Gastrocnemius medialis (tissue), 4 donors: ENCODE measurements around the gene ELOVL2. TPM values are rescaled to one million over a fixed set of nuclear protein-coding genes. Genes with fewer than 3 reads are reported as not detected.

Experiments used
- ATAC-seq, 2 donors: fragments of 150-250 bp; one replicate each; pipeline ENCODE4 v1.9.1; 2016
- DNase-seq, 2 donors: peaks; one replicate each; pipeline ENCODE4 v3.0.0-alpha.2; 2019
- H3K27ac ChIP-seq, 4 donors: fragments of 200-600 bp; sonication (generic); 1 replicate in 1 of 4; 2 replicates in 3 of 4; pipeline ENCODE4 v1.5.1; 2016 to 2018; ENCODE audit warnings: mild to moderate bottlenecking in 2 of 4, moderate library complexity in 1 of 4
- H3K27me3 ChIP-seq, 3 donors: fragments of 200-600 bp; sonication (generic) in 2 of 3; 1 replicate in 1 of 3; 2 replicates in 2 of 3; pipeline versions ENCODE4 v1.5.1 to v1.6.0; 2016 to 2019; ENCODE audit warnings: mild to moderate bottlenecking in 1 of 3, moderate library complexity in 1 of 3
- H3K36me3 ChIP-seq, 2 donors: fragments of 200-600 bp; sonication (generic) in 1 of 2; one replicate each; pipeline ENCODE4 v1.5.1; 2017 to 2018
- H3K4me1 ChIP-seq, 2 donors: fragments of 200-600 bp; sonication (generic) in 1 of 2; one replicate each; pipeline ENCODE4 v1.5.1; 2016 to 2017; ENCODE audit warnings: mild to moderate bottlenecking in 2 of 2
- H3K4me3 ChIP-seq, 4 donors: fragments of 200-600 bp; sonication (generic) in 3 of 4; 1 replicate in 1 of 4; 2 replicates in 3 of 4; pipeline ENCODE4 v1.5.1; 2016 to 2019; ENCODE audit warnings: mild to moderate bottlenecking in 2 of 4
- H3K9me3 ChIP-seq, 3 donors: fragments of 200-600 bp; sonication (generic) in 2 of 3; 1 replicate in 1 of 3; 2 replicates in 2 of 3; pipeline ENCODE4 v1.5.1; 2016 to 2019
- POLR2A ChIP-seq, 2 donors: fragments of 450-650 bp; IDR thresholded peaks; one replicate each; pipeline ENCODE4 v1.6.1; 2017; ENCODE audit warnings: antibody characterized with exemption in 2 of 2, mild to moderate bottlenecking in 2 of 2, moderate library complexity in 2 of 2
- in situ Hi-C, 4 donors: fragments of 200-750 bp; cut with MboI; loops; one replicate each; pipeline versions ENCODE4 v1.15.0 to v1.8.0; 2017; ENCODE audit warnings: low sequenced_read_pairs in 4 of 4
- intact Hi-C: fragments of 100-400 bp; cut with DNase I; formaldehyde crosslinking; loops from one replicate; pipeline ENCODE4 v1.15.1; 2023; ENCODE audit warnings: low total_unique reads
- total RNA-seq, 4 donors: library from RNA; depleted of rRNA; stranded (reverse); fragments of >200 nt; gene quantifications; one replicate each; pipeline versions ENCODE4 v1.1.0 to v1.2.3, GENCODE V29; 2016
- TF ChIP-seq, protein P1 (sequence below), 5 experiments: fragments of 450-650 bp in 3 of 5; fragments of 200-600 bp in 2 of 5; sonication (generic) in 2 of 5; IDR thresholded peaks in 4 of 5; conservative IDR thresholded peaks in 1 of 5; 1 replicate in 4 of 5; 2 replicates in 1 of 5; pipeline ENCODE4 v1.5.1; 2016 to 2019; ENCODE audit warnings: antibody characterized with exemption in 5 of 5, mild to moderate bottlenecking in 3 of 5, moderate library complexity in 3 of 5

The ELOVL2 gene
- total RNA-seq, 4 donors from 2014 or later: 0.07 to 1.1 (median 0.31) TPM

DNA sequence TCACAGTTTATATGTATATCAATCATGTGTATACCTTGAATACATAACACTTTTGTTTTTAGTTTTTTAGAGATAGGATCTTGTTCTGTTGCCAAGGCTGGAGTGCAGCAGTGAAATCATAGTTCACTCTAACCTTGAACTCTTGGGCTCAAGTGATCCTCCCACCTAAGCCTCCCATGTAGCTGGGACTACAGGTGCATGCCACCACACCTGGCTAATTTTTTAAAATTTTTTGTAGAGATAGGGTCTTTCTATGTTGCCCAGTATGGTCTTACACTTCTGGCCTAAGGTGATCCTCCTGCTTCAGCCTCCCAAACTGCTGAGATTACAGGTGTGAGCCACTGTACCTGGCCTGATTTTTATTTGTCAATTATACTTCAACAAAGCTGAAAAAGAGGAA lies 87.3 kb downstream of the ELOVL2 start:
- intact Hi-C loops (no loop called here), in situ Hi-C loops (no loop called here)
- ATAC-seq (no peak), DNase-seq (no peak)
- TF ChIP-seq, protein P1, sequence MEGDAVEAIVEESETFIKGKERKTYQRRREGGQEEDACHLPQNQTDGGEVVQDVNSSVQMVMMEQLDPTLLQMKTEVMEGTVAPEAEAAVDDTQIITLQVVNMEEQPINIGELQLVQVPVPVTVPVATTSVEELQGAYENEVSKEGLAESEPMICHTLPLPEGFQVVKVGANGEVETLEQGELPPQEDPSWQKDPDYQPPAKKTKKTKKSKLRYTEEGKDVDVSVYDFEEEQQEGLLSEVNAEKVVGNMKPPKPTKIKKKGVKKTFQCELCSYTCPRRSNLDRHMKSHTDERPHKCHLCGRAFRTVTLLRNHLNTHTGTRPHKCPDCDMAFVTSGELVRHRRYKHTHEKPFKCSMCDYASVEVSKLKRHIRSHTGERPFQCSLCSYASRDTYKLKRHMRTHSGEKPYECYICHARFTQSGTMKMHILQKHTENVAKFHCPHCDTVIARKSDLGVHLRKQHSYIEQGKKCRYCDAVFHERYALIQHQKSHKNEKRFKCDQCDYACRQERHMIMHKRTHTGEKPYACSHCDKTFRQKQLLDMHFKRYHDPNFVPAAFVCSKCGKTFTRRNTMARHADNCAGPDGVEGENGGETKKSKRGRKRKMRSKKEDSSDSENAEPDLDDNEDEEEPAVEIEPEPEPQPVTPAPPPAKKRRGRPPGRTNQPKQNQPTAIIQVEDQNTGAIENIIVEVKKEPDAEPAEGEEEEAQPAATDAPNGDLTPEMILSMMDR (IDR thresholded peaks at IDR 0.05 in 4 of 5, conservative IDR thresholded peaks at IDR 0.05 in 1 of 5): no peak
- no peak for TF ChIP-seq POLR2A (IDR thresholded peaks at IDR 0.05)
- Histone ChIP-seq H3K36me3 (no peaks in the 10 kb centered on the region), H3K4me1 (no peaks in the 10 kb centered on the region), H3K4me3 (no peak overlapping the region), H3K27me3 (no peaks in the 10 kb centered on the region), H3K27ac (no peak overlapping the region), H3K9me3 (no peaks in the 10 kb centered on the region)

- in situ Hi-C loops: loop anchor here in 1 of 4 donors (5.0 kb wide), 1 partner anchor 118 kb away; no protein-coding TSS in a partner anchor
- Histone ChIP-seq H3K4me1 (no peaks in the 10 kb centered on the region), H3K4me3 (no peak overlapping the region), H3K27me3 (no peaks in the 10 kb centered on the region), H3K27ac (no peak overlapping the region), H3K9me3 (no peaks in the 10 kb centered on the region), H3K36me3 (no peaks in the 10 kb centered on the region)
- ATAC-seq (no peak), DNase-seq (peak in 1 of 2 donors; percentile 12)
- TF ChIP-seq POLR2A (IDR thresholded peaks at IDR 0.05): no peak
- TF ChIP-seq, protein P1 (IDR thresholded peaks at IDR 0.05 in 4 of 5, conservative IDR thresholded peaks at IDR 0.05 in 1 of 5): peak in 4 of 5 experiments; percentile 16 to 52 (median 44)
- intact Hi-C loops: loop anchor here (5.0 kb wide), 1 partner anchor 113 kb away; no protein-coding TSS in a partner anchor
These were observed 89.5 kb downstream of the ELOVL2 start for GRCh38 chr6:10954590-10955010.

GRCh38 chr6:10951675-10952282 lies 92.3 kb downstream of the ELOVL2 start:
- Histone ChIP-seq H3K9me3 (no peaks in the 10 kb centered on the region), H3K27me3 (no peaks in the 10 kb centered on the region), H3K36me3 (no peaks in the 10 kb centered on the region), H3K4me3 (no peak overlapping the region), H3K4me1 (no peaks in the 10 kb centered on the region), H3K27ac (no peak overlapping the region)
- DNase-seq (no peak), ATAC-seq (no peak)
- intact Hi-C loops: loop anchor here (5.0 kb wide), 1 partner anchor 116 kb away; no protein-coding TSS in a partner anchor
- in situ Hi-C loops: loop anchor here in 1 of 4 donors (5.0 kb wide), 1 partner anchor 121 kb away; no protein-coding TSS in a partner anchor
- TF ChIP-seq, protein P1 (IDR thresholded peaks at IDR 0.05 in 4 of 5, conservative IDR thresholded peaks at IDR 0.05 in 1 of 5): peak in 1 of 5 experiments; percentile 28
- TF ChIP-seq POLR2A (IDR thresholded peaks at IDR 0.05): no peak

DNA sequence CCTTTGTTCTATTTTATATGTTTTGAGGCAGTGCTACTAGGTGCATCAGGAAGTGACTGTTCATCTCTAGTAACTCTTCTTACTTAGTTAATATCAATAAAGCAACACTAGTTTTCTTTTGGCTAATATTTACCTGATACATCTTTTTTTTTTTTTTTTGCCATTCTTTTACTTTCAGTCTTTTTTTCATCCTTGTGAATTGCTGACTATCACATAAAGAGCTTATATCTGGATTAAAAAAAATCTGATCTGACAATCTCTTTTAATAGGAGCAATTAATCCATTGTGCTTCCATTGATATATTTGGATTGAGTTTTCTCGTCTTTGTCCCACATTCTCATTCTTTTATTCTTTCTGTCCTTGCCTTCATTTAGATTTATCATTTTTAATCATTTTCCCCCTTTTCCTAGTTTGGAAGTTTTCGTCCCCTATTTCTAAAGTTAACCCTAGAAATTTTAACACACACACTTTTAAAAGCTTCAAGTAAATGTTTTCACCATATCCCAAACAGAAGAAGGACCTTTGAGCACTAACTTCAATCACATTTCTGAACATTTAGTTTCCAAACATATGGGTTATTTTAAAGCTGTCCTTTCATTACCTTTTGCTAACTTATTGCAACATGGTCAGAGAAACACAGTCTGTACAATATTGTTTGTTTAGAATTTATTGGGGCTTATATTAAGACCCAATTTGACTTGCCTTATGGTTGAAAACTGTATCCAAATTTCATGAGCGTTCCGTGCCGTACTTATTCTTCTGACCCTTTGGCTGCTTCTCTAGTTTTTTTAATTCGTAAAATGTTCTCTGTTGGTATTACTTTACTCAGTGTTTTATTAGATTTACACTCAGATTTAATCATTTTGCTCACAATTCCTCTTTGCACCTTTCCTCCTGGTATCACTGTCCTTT lies 94.3 kb downstream of the ELOVL2 start:
- Histone ChIP-seq H3K36me3 (no peaks in the 10 kb centered on the region), H3K9me3 (no peaks in the 10 kb centered on the region), H3K4me1 (no peaks in the 10 kb centered on the region), H3K27ac (no peak overlapping the region), H3K4me3 (no peak overlapping the region), H3K27me3 (no peaks in the 10 kb centered on the region)
- intact Hi-C loops (loop anchor here (5.0 kb wide), 1 partner anchor 117 kb away; no protein-coding TSS in a partner anchor), in situ Hi-C loops (loop anchor here in 1 of 4 donors (5.0 kb wide), 1 partner anchor 122 kb away; no protein-coding TSS in a partner anchor)
- ATAC-seq (no peak), DNase-seq (no peak)
- TF ChIP-seq, protein P1 (IDR thresholded peaks at IDR 0.05 in 4 of 5, conservative IDR thresholded peaks at IDR 0.05 in 1 of 5): no peak
- no peak for TF ChIP-seq POLR2A (IDR thresholded peaks at IDR 0.05)
